WERI-Rb-1 (cell line): Measurements from ENCODE around the gene OR2Y1.

Experiments used
- DNase-seq: peaks from one replicate; pipeline ENCODE4 v3.0.0-alpha.2; 2020
- H3K27ac ChIP-seq: fragments of 250-450 bp; sonication (Bioruptor Pico); 2 replicates; pipeline ENCODE4 v1.5.1; 2020; ENCODE audit warnings: mild to moderate bottlenecking, moderate library complexity
- H3K27me3 ChIP-seq: fragments of 250-450 bp; sonication (Bioruptor Pico); 2 replicates; pipeline ENCODE4 v1.5.1; 2021; ENCODE audit warnings: mild to moderate bottlenecking, low read depth, moderate library complexity; ENCODE audit not compliant: insufficient read depth, severe bottlenecking
- H3K36me3 ChIP-seq: fragments of 250-450 bp; sonication (Bioruptor Pico); 2 replicates; pipeline ENCODE4 v1.5.1; 2020; ENCODE audit warnings: mild to moderate bottlenecking, moderate library complexity
- H3K4me3 ChIP-seq: 2 replicates; pipeline ENCODE4 v1.5.1; 2011; ENCODE audit warnings: low read depth, mild to moderate bottlenecking, control low read depth, low read length
- H3K9me3 ChIP-seq: fragments of 250-450 bp; sonication (Bioruptor Pico); 2 replicates; pipeline ENCODE4 v1.5.1; 2021; ENCODE audit warnings: mild to moderate bottlenecking, moderate library complexity; ENCODE audit not compliant: severe bottlenecking
- CTCF ChIP-seq: IDR thresholded peaks from 2 replicates; pipeline ENCODE4 v1.5.1; 2011; ENCODE audit warnings: low read depth, mild to moderate bottlenecking, control low read depth, inconsistent platforms, low read length

OR2Y1 gene

GRCh38 chr5:180690562-180690961, 49.3 kb downstream of the OR2Y1 start:
- no peak for TF ChIP-seq CTCF
- Histone ChIP-seq H3K27ac (peak overlapping the region; percentile 87), H3K4me3 (peak overlapping the region; percentile 14; the same call in 1 of the 2 replicates), H3K27me3 (no peaks in the 10 kb centered on the region), H3K9me3 (no peaks in the 10 kb centered on the region), H3K36me3 (no peaks in the 10 kb centered on the region)
- DNase-seq = peak; percentile 86

- no peak for DNase-seq
- Histone ChIP-seq H3K4me3 (no peak overlapping the region), H3K9me3 (no peaks in the 10 kb centered on the region), H3K27ac (peak overlapping the region; percentile 87), H3K27me3 (no peaks in the 10 kb centered on the region), H3K36me3 (no peaks in the 10 kb centered on the region)
- TF ChIP-seq CTCF = no peak
Observed at GRCh38 chr5:180689775-180690174, 50.1 kb downstream of the OR2Y1 start.
